HepG2 (cell line): ENCODE results near the gene ACP2. TPM values are rescaled to one million over a fixed set of nuclear protein-coding genes. Genes with fewer than 3 reads are reported as not detected.

Experiments
- IRX3 ChIP-seq: sonication (generic); formaldehyde crosslinking; IDR thresholded peaks from 2 replicates; pipeline ENCODE4 v1.8.1; 2023; ENCODE audit warnings: mild to moderate bottlenecking, low read depth, missing genetic modification reagents, borderline replicate concordance
- KAT7 ChIP-seq: IDR thresholded peaks from 2 replicates; pipeline ENCODE4 v1.6.1; 2018; ENCODE audit warnings: borderline replicate concordance, missing compliant biosample characterization
- NR2F1 ChIP-seq, 2 experiments: fragments of 450-650 bp in 1 of 2; formaldehyde crosslinking in 1 of 2; IDR thresholded peaks; 2 replicates each; pipeline versions ENCODE4 v1.5.0 to v1.6.1; 2016 to 2020; ENCODE audit warnings: mild to moderate bottlenecking in 1 of 2, missing compliant biosample characterization in 1 of 2, missing genetic modification reagents in 1 of 2, moderate library complexity in 1 of 2
- PCBP2 ChIP-seq: fragments of 200-400 bp; formaldehyde crosslinking; optimal IDR thresholded peaks from 2 replicates; pipeline ENCODE3; 2018; ENCODE audit warnings: low read length, low read depth; ENCODE audit not compliant: poor library complexity, severe bottlenecking
- RARA ChIP-seq: IDR thresholded peaks from 2 replicates; pipeline ENCODE4 v1.6.1; 2016; ENCODE audit warnings: missing genetic modification reagents, missing compliant biosample characterization
- RELA ChIP-seq: sonication (generic); formaldehyde crosslinking; IDR thresholded peaks from 2 replicates; pipeline ENCODE4 v1.4.0; 2020; ENCODE audit warnings: missing genetic modification reagents
- REXO4 ChIP-seq: sonication (generic); formaldehyde crosslinking; IDR thresholded peaks from 2 replicates; pipeline ENCODE4 v1.8.0; 2022; ENCODE audit warnings: missing genetic modification reagents, mild to moderate bottlenecking, borderline replicate concordance
- RFX1 ChIP-seq: fragments of 450-650 bp; IDR thresholded peaks from 2 replicates; pipeline ENCODE4 v1.6.1; 2017
- RORA ChIP-seq: sonication (generic); formaldehyde crosslinking; IDR thresholded peaks from 2 replicates; pipeline ENCODE4 v1.5.0; 2020; ENCODE audit warnings: mild to moderate bottlenecking, missing genetic modification reagents, moderate library complexity
- SNAI1 ChIP-seq: sonication (generic); formaldehyde crosslinking; IDR thresholded peaks from 2 replicates; pipeline ENCODE4 v1.5.0; 2020; ENCODE audit warnings: mild to moderate bottlenecking, missing genetic modification reagents, borderline replicate concordance
- SOX13 ChIP-seq, 3 experiments: fragments of 450-650 bp in 1 of 3; sonication (generic) in 1 of 3; formaldehyde crosslinking in 1 of 3; IDR thresholded peaks in 2 of 3; conservative IDR thresholded peaks in 1 of 3; 2 replicates each; pipeline versions ENCODE4 v1.5.0 to v1.6.1; 2016 to 2020; ENCODE audit warnings: antibody characterized with exemption in 1 of 3, mild to moderate bottlenecking in 1 of 3, missing compliant biosample characterization in 1 of 3, missing genetic modification reagents in 1 of 3, moderate library complexity in 1 of 3
- ZBTB3 ChIP-seq: sonication (generic); formaldehyde crosslinking; IDR thresholded peaks from 2 replicates; pipeline ENCODE4 v1.4.0; 2020; ENCODE audit warnings: low read depth, mild to moderate bottlenecking, moderate library complexity, missing genetic modification reagents, borderline replicate concordance
- ZBTB7B ChIP-seq: sonication (generic); formaldehyde crosslinking; IDR thresholded peaks from 2 replicates; pipeline ENCODE4 v1.4.0; 2020; ENCODE audit warnings: missing genetic modification reagents
- ZFP36 ChIP-seq: fragments of 150-350 bp; IDR thresholded peaks from 2 replicates; pipeline ENCODE4 v1.6.1; 2018; ENCODE audit warnings: borderline replicate concordance, low read length, low read depth; ENCODE audit not compliant: partially characterized antibody
- ZFP62 ChIP-seq: sonication (generic); formaldehyde crosslinking; IDR thresholded peaks from 2 replicates; pipeline ENCODE4 v1.4.0; 2020; ENCODE audit warnings: missing genetic modification reagents
- ZMYM4 ChIP-seq: sonication (generic); formaldehyde crosslinking; IDR thresholded peaks from 2 replicates; pipeline ENCODE4 v1.8.1; 2023; ENCODE audit warnings: mild to moderate bottlenecking, missing genetic modification reagents
- ZNF547 ChIP-seq: sonication (generic); formaldehyde crosslinking; IDR thresholded peaks from 2 replicates; pipeline ENCODE4 v1.5.1; 2020; ENCODE audit warnings: mild to moderate bottlenecking, missing genetic modification reagents
- ZNF607 ChIP-seq: sonication (generic); formaldehyde crosslinking; IDR thresholded peaks from 2 replicates; pipeline ENCODE4 v1.5.1; 2020; ENCODE audit warnings: missing genetic modification reagents, mild to moderate bottlenecking, borderline replicate concordance
- ZNF746 ChIP-seq: sonication (generic); formaldehyde crosslinking; IDR thresholded peaks from 2 replicates; pipeline ENCODE4 v1.8.0; 2022; ENCODE audit warnings: mild to moderate bottlenecking, missing genetic modification reagents
- ZNF83 ChIP-seq: sonication (generic); formaldehyde crosslinking; IDR thresholded peaks from 2 replicates; pipeline ENCODE4 v1.4.0; 2020; ENCODE audit warnings: missing genetic modification reagents, mild to moderate bottlenecking, borderline replicate concordance
- polyA plus RNA-seq, 8 experiments: library from polyadenylated mRNA; depleted of rRNA in 3 of 8; stranded (reverse) in 7 of 8; unstranded in 1 of 8; fragments of >200 nt; fragmentation: Illumina TruSeq in 4 of 8; extraction: Trizol in 4 of 8; gene quantifications; 2 replicates each; pipeline versions ENCODE4 v1.2.1 to v1.2.3, GENCODE V29; 2011 to 2016; ENCODE audit warnings: low read depth in 4 of 8, missing spikeins in 1 of 8, mixed read lengths in 1 of 8; ENCODE audit not compliant: insufficient read depth in 1 of 8
- total RNA-seq, 5 experiments: library from RNA; depleted of rRNA; stranded (reverse); fragments of >200 nt; fragmentation: Illumina TruSeq; extraction: Trizol; gene quantifications; 2 replicates each; pipeline ENCODE4 v1.2.3, GENCODE V29; 2016; ENCODE audit warnings: low read depth in 1 of 5
- TF ChIP-seq, protein P1 (sequence below): IDR thresholded peaks from 2 replicates; pipeline ENCODE4 v1.6.1; 2016; ENCODE audit warnings: mild to moderate bottlenecking
- TF ChIP-seq, protein P2 (sequence below): sonication (generic); formaldehyde crosslinking; IDR thresholded peaks from 2 replicates; pipeline ENCODE4 v1.4.0; 2020; ENCODE audit warnings: missing genetic modification reagents
- TF ChIP-seq, protein P3 (sequence below): sonication (generic); formaldehyde crosslinking; IDR thresholded peaks from 2 replicates; pipeline ENCODE4 v1.8.1; 2023; ENCODE audit warnings: mild to moderate bottlenecking, inconsistent platforms, moderate library complexity, missing genetic modification reagents, borderline replicate concordance

ACP2 gene
- total and polyA plus RNA-seq, 2 of the 13 experiments (the other 11 are each of a cell fraction or from before 2014, with no cell fraction given) = 17.7 to 20.2 TPM

DNA sequence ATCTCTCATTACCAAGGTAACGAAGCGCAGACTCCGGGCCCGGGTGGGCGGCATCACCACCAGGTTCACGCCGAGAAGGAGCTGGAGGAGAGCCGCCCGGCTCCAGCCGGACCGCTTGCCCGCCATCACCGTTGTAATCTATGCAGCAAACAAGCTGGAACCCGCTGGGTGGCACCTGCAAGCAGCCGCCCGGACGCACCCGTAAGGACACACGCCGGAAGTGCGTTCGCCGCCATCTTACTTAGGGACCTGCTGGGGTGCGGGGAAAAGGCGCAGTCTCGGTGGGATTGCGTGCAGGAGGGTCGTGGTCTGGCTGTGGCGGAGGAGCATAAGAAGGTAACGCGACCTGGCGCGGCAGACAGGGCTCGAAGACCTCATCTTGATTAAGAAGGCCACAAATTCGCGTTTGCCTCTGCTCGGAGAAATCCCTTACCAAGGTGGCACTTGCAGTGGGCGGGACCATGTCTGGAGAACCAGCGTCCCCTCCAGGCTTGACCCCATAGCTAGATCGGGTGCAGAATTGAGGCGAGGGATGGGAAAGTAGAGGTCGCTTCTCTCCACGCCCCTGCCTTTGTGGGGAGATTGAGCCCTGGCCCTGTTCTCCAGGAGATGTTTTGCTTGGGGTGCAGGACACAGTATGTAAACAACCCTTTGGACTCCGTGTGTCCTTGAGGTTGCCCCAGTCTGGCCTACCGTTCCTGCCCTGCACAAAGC, at the start of gene ACP2 (continued):
- TF ChIP-seq, protein P1, sequence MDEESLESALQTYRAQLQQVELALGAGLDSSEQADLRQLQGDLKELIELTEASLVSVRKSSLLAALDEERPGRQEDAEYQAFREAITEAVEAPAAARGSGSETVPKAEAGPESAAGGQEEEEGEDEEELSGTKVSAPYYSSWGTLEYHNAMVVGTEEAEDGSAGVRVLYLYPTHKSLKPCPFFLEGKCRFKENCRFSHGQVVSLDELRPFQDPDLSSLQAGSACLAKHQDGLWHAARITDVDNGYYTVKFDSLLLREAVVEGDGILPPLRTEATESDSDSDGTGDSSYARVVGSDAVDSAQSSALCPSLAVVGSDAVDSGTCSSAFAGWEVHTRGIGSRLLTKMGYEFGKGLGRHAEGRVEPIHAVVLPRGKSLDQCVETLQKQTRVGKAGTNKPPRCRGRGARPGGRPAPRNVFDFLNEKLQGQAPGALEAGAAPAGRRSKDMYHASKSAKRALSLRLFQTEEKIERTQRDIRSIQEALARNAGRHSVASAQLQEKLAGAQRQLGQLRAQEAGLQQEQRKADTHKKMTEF (CRISPR knock-in tag) = peak; percentile 96
- TF ChIP-seq RELA (CRISPR knock-in tag) (no peak), ZFP36 (no peak), SOX13 (IDR thresholded peaks at IDR 0.05) (peak; percentile 59; the same call in 1 of the 2 replicates), SOX13 (CRISPR knock-in tag; conservative IDR thresholded peaks at IDR 0.05 in 1 of 2, IDR thresholded peaks at IDR 0.05 in 1 of 2) (peak in 1 of 2 experiments; percentile 51; a peak in 1 of 4 replicates), ZNF547 (CRISPR knock-in tag) (peak; percentile 96), KAT7 (CRISPR knock-in tag) (peak; percentile 96; the same call in 1 of the 2 replicates), ZBTB7B (CRISPR knock-in tag) (peak; percentile 91), ZMYM4 (CRISPR knock-in tag) (peak; percentile 84), ZNF746 (CRISPR knock-in tag) (peak; percentile 85), IRX3 (peak; percentile 61; the same call in 1 of the 2 replicates), REXO4 (CRISPR knock-in tag) (no peak; the same call in 1 of the 2 replicates), ZNF607 (CRISPR knock-in tag) (peak; percentile 85; the same call in 1 of the 2 replicates), RFX1 (no peak), ZBTB3 (CRISPR knock-in tag) (no peak), SNAI1 (peak; percentile 92; the same call in 1 of the 2 replicates), RORA (CRISPR knock-in tag) (no peak), ZNF83 (CRISPR knock-in tag) (peak; percentile 27; the same call in 1 of the 2 replicates), RARA (CRISPR knock-in tag) (peak; percentile 56), NR2F1 (CRISPR knock-in tag; IDR thresholded peaks at IDR 0.05) (peak in 1 of 2 experiments; percentile 11; a peak in 2 of 4 replicates), PCBP2 (no peak), ZFP62 (CRISPR knock-in tag) (no peak; the same call in 1 of the 2 replicates)
- TF ChIP-seq, protein P2, sequence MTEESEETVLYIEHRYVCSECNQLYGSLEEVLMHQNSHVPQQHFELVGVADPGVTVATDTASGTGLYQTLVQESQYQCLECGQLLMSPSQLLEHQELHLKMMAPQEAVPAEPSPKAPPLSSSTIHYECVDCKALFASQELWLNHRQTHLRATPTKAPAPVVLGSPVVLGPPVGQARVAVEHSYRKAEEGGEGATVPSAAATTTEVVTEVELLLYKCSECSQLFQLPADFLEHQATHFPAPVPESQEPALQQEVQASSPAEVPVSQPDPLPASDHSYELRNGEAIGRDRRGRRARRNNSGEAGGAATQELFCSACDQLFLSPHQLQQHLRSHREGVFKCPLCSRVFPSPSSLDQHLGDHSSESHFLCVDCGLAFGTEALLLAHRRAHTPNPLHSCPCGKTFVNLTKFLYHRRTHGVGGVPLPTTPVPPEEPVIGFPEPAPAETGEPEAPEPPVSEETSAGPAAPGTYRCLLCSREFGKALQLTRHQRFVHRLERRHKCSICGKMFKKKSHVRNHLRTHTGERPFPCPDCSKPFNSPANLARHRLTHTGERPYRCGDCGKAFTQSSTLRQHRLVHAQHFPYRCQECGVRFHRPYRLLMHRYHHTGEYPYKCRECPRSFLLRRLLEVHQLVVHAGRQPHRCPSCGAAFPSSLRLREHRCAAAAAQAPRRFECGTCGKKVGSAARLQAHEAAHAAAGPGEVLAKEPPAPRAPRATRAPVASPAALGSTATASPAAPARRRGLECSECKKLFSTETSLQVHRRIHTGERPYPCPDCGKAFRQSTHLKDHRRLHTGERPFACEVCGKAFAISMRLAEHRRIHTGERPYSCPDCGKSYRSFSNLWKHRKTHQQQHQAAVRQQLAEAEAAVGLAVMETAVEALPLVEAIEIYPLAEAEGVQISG = peak; percentile 95
- TF ChIP-seq, protein P3, sequence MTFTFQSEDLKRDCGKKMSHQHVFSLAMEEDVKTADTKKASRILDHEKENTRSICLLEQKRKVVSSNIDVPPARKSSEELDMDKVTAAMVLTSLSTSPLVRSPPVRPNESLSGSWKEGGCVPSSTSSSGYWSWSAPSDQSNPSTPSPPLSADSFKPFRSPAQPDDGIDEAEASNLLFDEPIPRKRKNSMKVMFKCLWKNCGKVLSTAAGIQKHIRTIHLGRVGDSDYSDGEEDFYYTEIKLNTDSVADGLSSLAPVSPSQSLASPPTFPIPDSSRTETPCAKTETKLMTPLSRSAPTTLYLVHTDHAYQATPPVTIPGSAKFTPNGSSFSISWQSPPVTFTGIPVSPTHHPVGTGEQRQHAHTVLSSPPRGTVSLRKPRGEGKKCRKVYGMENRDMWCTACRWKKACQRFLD = peak; percentile 75; the same call in 1 of the 2 replicates
